Astrocyte (in vitro differentiated cells and primary cell): ENCODE results near the gene DOCK2.

Experiments
- CTCF ChIP-seq: IDR thresholded peaks from 2 replicates; pipeline ENCODE4 v1.5.1; 2011; ENCODE audit warnings: low read depth, mild to moderate bottlenecking, inconsistent platforms, low read length, moderate library complexity; ENCODE audit not compliant: insufficient read depth
- EZH2 ChIP-seq: IDR thresholded peaks from 2 replicates; pipeline ENCODE4 v1.6.1; 2012; ENCODE audit warnings: mild to moderate bottlenecking, low read length, inconsistent platforms; ENCODE audit not compliant: insufficient read depth

GRCh38 chr5:169762338-169763095 is 125.4 kb downstream of the DOCK2 start:
- TF ChIP-seq CTCF (no peak), EZH2 (no peak)
